ENCODE measurements around the gene CCDC66. TPM values are rescaled to one million over a fixed set of nuclear protein-coding genes. Genes with fewer than 3 reads are reported as not detected.
A peak's percentile ranks its signal among the peaks of the same experiment; 100 is the strongest.

The CCDC66 gene
- total RNA-seq, 4 donors from 2014 or later, result 17.2 to 50.8 (median 24.9) TPM

GRCh38 chr3:56621681-56622080 lies 64.7 kb downstream of the CCDC66 start:
- 54% methylated on average over 3 of the region's 3 CpGs for WGBS
- H3K9me3 ChIP-seq, result no peaks in the 10 kb centered on the region
- no peak for DNase-seq (ENCODE audit: low spot score in 2 of 2)
- peak overlapping the region; percentile 19 for H3K27ac ChIP-seq
- TF ChIP-seq POLR2A (IDR thresholded peaks at IDR 0.05) (no peak), POLR2AphosphoS5 (IDR thresholded peaks at IDR 0.05) (no peak), CTCF (IDR thresholded peaks at IDR 0.05) (no peak), EP300 (IDR thresholded peaks at IDR 0.05) (no peak)
- H3K36me3 ChIP-seq, result peaks cover 84% of the 10 kb centered on the region
- no peak overlapping the region for H3K4me3 ChIP-seq
- H3K27me3 ChIP-seq, result no peaks in the 10 kb centered on the region
- H3K4me1 ChIP-seq, result peaks cover 11% of the 10 kb centered on the region

GRCh38 chr3:56622381-56622780 lies 65.4 kb downstream of the CCDC66 start:
- Histone ChIP-seq H3K27me3 (no peaks in the 10 kb centered on the region), H3K4me1 (peaks cover 11% of the 10 kb centered on the region), H3K4me3 (no peak overlapping the region), H3K27ac (peak overlapping the region; percentile 19), H3K9me3 (no peaks in the 10 kb centered on the region), H3K36me3 (peaks cover 83% of the 10 kb centered on the region)
- no peak for DNase-seq (ENCODE audit: low spot score in 2 of 2)
- WGBS, result 92% methylated on average over 3 of the region's 3 CpGs
- no peak for TF ChIP-seq POLR2AphosphoS5 (IDR thresholded peaks at IDR 0.05)
- no peak for TF ChIP-seq CTCF (IDR thresholded peaks at IDR 0.05)
- TF ChIP-seq EP300 (IDR thresholded peaks at IDR 0.05), result no peak
- no peak for TF ChIP-seq POLR2A (IDR thresholded peaks at IDR 0.05)

GRCh38 chr3:56624725-56625124 lies 67.8 kb downstream of the CCDC66 start:
- DNase-seq (ENCODE audit: low spot score in 2 of 2), result no peak
- WGBS, result 44% methylated on average over 3 of the region's 3 CpGs
- H3K27ac ChIP-seq, result no peak overlapping the region

GRCh38 chr3:56629047-56629446 lies 72.1 kb downstream of the CCDC66 start:
- DNase-seq (ENCODE audit: low spot score in 2 of 2), result no peak
- Histone ChIP-seq H3K27me3 (no peaks in the 10 kb centered on the region), H3K27ac (no peak overlapping the region), H3K4me1 (no peaks in the 10 kb centered on the region), H3K4me3 (no peak overlapping the region), H3K9me3 (no peaks in the 10 kb centered on the region), H3K36me3 (peaks cover 66% of the 10 kb centered on the region)
- 95% methylated on average over 2 of the region's 2 CpGs for WGBS
- TF ChIP-seq POLR2AphosphoS5 (IDR thresholded peaks at IDR 0.05) (no peak), POLR2A (IDR thresholded peaks at IDR 0.05) (no peak), EP300 (IDR thresholded peaks at IDR 0.05) (no peak), CTCF (IDR thresholded peaks at IDR 0.05) (no peak)

More at GRCh38 chr3:56624725-56625124, 67.8 kb downstream of the CCDC66 start:
- H3K4me1 ChIP-seq, result peaks cover 11% of the 10 kb centered on the region
- no peaks in the 10 kb centered on the region for H3K27me3 ChIP-seq
- H3K4me3 ChIP-seq, result no peak overlapping the region
- no peak for TF ChIP-seq POLR2AphosphoS5 (IDR thresholded peaks at IDR 0.05)
- TF ChIP-seq POLR2A (IDR thresholded peaks at IDR 0.05), result no peak
- TF ChIP-seq EP300 (IDR thresholded peaks at IDR 0.05), result no peak
- TF ChIP-seq CTCF (IDR thresholded peaks at IDR 0.05), result no peak
- H3K9me3 ChIP-seq, result no peaks in the 10 kb centered on the region
- H3K36me3 ChIP-seq, result peaks cover 71% of the 10 kb centered on the region

GRCh38 chr3:56629451-56629850 lies 72.5 kb downstream of the CCDC66 start:
- Histone ChIP-seq H3K36me3 (peaks cover 65% of the 10 kb centered on the region), H3K4me3 (no peak overlapping the region), H3K27ac (no peak overlapping the region), H3K9me3 (no peaks in the 10 kb centered on the region), H3K27me3 (no peaks in the 10 kb centered on the region), H3K4me1 (no peaks in the 10 kb centered on the region)
- DNase-seq (ENCODE audit: low spot score in 2 of 2), result no peak
- TF ChIP-seq POLR2A (IDR thresholded peaks at IDR 0.05) (no peak), EP300 (IDR thresholded peaks at IDR 0.05) (no peak), POLR2AphosphoS5 (IDR thresholded peaks at IDR 0.05) (no peak), CTCF (IDR thresholded peaks at IDR 0.05) (no peak)
